Measurements from ENCODE around the gene PRXL2A.
A peak's percentile ranks its signal among the peaks of the same experiment; 100 is the strongest.

The PRXL2A gene

DNA sequence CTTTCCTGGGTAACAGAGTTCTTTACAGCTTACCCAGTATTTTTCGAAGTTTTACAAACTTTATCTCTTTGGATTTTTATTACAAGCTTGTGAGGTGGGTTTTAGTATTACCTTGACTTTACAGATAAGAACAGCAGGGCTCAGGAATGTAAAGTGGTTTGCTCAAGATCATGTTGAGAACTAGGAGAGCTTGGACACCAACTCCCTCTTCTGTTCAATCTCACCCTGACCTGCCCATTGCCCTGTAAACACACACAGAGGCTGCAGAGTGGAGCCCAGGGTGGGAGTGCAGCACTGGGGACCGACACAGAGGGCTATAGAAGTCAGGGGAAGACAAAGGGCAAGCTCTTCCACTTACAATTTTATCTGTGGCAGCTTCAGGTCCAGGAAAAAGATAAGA lies 41.2 kb downstream of the PRXL2A start:
- Histone ChIP-seq H3K4me1 (ENCODE audit: control insufficient read depth, insufficient read depth, low read length) (no peaks in the 10 kb centered on the region), H3K4me3 (ENCODE audit: low read depth, low read length) (no peak overlapping the region)

GRCh38 chr10:80451132-80451531 lies 42.8 kb downstream of the PRXL2A start:
- Histone ChIP-seq H3K4me1 (ENCODE audit: control insufficient read depth, insufficient read depth, low read length) (no peaks in the 10 kb centered on the region), H3K36me3 (ENCODE audit: control insufficient read depth, insufficient read depth, low read length) (no peaks in the 10 kb centered on the region), H3K27me3 (ENCODE audit: control insufficient read depth, insufficient read depth, low read length) (peaks cover 16% of the 10 kb centered on the region), H3K4me3 (ENCODE audit: low read depth, low read length) (no peak overlapping the region), H3K9me3 (ENCODE audit: control insufficient read depth, insufficient read depth, low read length) (no peaks in the 10 kb centered on the region), H3K9ac (ENCODE audit: low read depth, low read length) (no peak overlapping the region)

More for the DNA sequence above, 41.2 kb downstream of the PRXL2A start:
- no peak overlapping the region for H3K9ac ChIP-seq (ENCODE audit: low read depth, low read length)
- H3K9me3 ChIP-seq (ENCODE audit: control insufficient read depth, insufficient read depth, low read length), result no peaks in the 10 kb centered on the region
- H3K27me3 ChIP-seq (ENCODE audit: control insufficient read depth, insufficient read depth, low read length), result peaks cover 14% of the 10 kb centered on the region
- no peaks in the 10 kb centered on the region for H3K36me3 ChIP-seq (ENCODE audit: control insufficient read depth, insufficient read depth, low read length)

GRCh38 chr10:80452069-80452468 lies 43.7 kb downstream of the PRXL2A start:
- Histone ChIP-seq H3K9me3 (ENCODE audit: control insufficient read depth, insufficient read depth, low read length) (no peaks in the 10 kb centered on the region), H3K4me1 (ENCODE audit: control insufficient read depth, insufficient read depth, low read length) (no peaks in the 10 kb centered on the region), H3K27me3 (ENCODE audit: control insufficient read depth, insufficient read depth, low read length) (peaks cover 18% of the 10 kb centered on the region), H3K9ac (ENCODE audit: low read depth, low read length) (no peak overlapping the region), H3K4me3 (ENCODE audit: low read depth, low read length) (no peak overlapping the region), H3K36me3 (ENCODE audit: control insufficient read depth, insufficient read depth, low read length) (no peaks in the 10 kb centered on the region)

DNA sequence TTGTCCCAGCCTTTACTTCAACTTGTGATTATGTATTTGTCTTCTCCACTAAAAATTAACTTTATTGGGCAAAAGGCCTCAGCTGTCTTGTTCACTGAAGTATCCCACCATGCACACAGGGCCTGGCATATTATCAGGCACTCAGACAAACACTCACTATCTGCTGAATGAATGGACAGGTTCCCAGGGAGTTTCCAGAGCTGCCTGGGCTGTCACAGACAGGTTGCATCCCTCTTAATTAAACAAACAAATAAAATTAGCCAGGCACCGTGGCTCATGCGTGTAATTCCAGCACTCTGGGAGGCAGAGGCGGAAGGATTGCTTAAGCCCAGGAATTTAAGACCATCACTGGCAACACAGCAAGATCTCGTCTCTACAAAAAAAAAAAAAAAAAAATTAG lies 44.3 kb downstream of the PRXL2A start:
- Histone ChIP-seq H3K9me3 (ENCODE audit: control insufficient read depth, insufficient read depth, low read length) (no peaks in the 10 kb centered on the region), H3K4me3 (ENCODE audit: low read depth, low read length) (no peak overlapping the region), H3K9ac (ENCODE audit: low read depth, low read length) (no peak overlapping the region), H3K4me1 (ENCODE audit: control insufficient read depth, insufficient read depth, low read length) (peaks cover 3% of the 10 kb centered on the region), H3K36me3 (ENCODE audit: control insufficient read depth, insufficient read depth, low read length) (no peaks in the 10 kb centered on the region), H3K27me3 (ENCODE audit: control insufficient read depth, insufficient read depth, low read length) (peaks cover 18% of the 10 kb centered on the region)

DNA sequence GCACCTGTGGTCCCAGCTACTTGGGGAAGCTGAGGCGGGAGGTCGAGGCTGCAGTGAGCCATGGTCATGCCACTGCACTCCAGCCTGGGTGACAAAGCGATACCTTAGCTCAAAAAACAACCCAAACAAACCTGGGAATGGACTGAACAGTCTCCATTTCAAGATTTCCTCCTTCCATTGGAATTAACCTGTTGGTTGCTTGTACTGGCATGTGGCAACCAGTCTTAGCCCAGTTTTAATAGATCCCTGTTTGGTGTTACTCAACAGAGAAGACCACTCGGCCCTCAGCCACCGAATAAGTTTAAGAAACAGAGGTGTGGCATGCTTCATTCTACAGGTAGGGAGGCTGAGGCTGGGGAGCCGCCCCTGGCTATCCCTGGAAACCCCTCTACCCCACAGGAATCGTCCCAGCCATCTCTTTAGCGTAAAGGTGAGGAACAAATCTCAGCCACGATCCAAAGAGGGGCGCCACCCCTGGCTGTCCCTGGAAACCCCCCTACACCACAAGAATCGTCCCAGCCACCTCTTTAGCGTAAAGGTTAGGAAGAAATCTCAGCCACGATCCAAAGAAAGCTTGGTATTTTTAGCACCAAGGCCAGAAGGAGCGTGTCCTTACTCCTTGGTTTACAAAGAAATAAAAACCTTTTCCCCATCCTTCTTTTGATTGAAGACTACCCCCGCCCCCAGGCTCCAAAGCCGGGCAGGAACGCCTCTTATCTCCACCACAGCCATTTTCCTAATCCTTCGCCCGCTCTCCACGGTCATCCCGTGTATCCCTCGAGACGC lies 44.9 kb downstream of the PRXL2A start:
- peaks cover 18% of the 10 kb centered on the region for H3K27me3 ChIP-seq (ENCODE audit: control insufficient read depth, insufficient read depth, low read length)
- H3K9me3 ChIP-seq (ENCODE audit: control insufficient read depth, insufficient read depth, low read length), result no peaks in the 10 kb centered on the region
- peak overlapping the region; percentile 64 for H3K4me3 ChIP-seq (ENCODE audit: low read depth, low read length)
- peaks cover 4% of the 10 kb centered on the region for H3K4me1 ChIP-seq (ENCODE audit: control insufficient read depth, insufficient read depth, low read length)
- H3K9ac ChIP-seq (ENCODE audit: low read depth, low read length), result peak overlapping the region; percentile 28
- H3K36me3 ChIP-seq (ENCODE audit: control insufficient read depth, insufficient read depth, low read length), result no peaks in the 10 kb centered on the region

GRCh38 chr10:80453842-80454512 lies 45.6 kb downstream of the PRXL2A start, which contains the start of gene TSPAN14:
TSS of gene TSPAN14 (plus strand) at chr10:80454310. CDS start at chr10:80489234, 34,924 bp downstream.
- peak within 1 kb of the TSS; percentile 73 for H3K9ac ChIP-seq (ENCODE audit: low read depth, low read length)
- peaks cover 10% of the 10 kb centered on the region for H3K4me1 ChIP-seq (ENCODE audit: control insufficient read depth, insufficient read depth, low read length)
- H3K4me3 ChIP-seq (ENCODE audit: low read depth, low read length), result peak within 1 kb of the TSS; percentile 83
- H3K9me3 ChIP-seq (ENCODE audit: control insufficient read depth, insufficient read depth, low read length), result no peaks in the 10 kb centered on the region
- peaks cover 18% of the 10 kb centered on the region for H3K27me3 ChIP-seq (ENCODE audit: control insufficient read depth, insufficient read depth, low read length)
- no peaks in the 10 kb centered on the region for H3K36me3 ChIP-seq (ENCODE audit: control insufficient read depth, insufficient read depth, low read length)

DNA sequence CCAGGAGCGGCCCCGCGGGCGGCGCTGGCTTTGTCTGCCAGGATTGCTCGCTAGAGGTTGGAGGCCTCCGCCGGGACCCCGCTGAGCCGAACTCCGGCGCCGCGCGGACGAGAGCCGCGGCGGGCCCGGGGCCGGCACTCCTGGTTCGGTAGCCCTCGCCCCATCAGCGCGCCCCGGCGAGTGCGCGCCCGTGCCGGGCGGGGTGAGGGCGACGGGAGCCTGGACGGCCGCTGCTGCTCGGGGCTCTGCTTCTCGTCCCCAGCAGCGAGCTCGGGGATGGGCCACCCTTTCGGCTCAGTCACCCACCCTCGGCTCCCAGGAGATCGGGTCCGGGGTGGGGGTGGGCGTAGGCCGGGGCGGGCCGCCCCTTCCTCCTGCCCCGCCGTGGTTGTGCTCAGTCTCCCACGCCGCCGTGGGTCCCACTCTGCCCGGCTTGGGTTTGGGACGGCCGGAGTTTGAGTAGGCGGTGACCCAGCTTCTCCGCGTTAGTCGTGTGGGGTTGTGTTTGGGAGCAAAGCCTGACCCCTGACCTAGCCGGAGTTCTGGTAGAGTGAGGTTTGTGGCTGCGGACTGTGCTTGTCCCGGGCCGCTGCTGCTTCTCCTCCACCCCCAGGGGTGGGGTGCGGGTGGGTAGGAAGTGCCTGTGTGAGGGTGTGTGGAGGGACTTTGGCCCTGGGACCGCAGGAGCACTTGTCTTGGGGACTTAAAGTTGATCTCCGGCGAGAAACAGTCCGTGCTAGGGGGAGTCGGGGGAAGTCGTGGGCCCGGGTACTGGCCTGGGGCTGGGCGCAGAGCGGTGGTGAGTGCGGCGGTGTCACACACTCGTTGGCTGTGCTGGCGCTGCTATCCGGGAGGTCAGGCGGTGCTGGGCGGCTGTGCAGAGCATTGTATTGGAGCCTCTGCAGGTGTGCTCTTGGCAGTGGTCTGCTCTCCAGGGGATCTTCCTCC lies 46.4 kb downstream of the PRXL2A start:
- Histone ChIP-seq H3K36me3 (ENCODE audit: control insufficient read depth, insufficient read depth, low read length) (no peaks in the 10 kb centered on the region), H3K9ac (ENCODE audit: low read depth, low read length) (peak overlapping the region; percentile 73), H3K9me3 (ENCODE audit: control insufficient read depth, insufficient read depth, low read length) (no peaks in the 10 kb centered on the region), H3K4me3 (ENCODE audit: low read depth, low read length) (peak overlapping the region; percentile 83), H3K4me1 (ENCODE audit: control insufficient read depth, insufficient read depth, low read length) (peaks cover 10% of the 10 kb centered on the region), H3K27me3 (ENCODE audit: control insufficient read depth, insufficient read depth, low read length) (peaks cover 18% of the 10 kb centered on the region)

- H3K36me3 ChIP-seq (ENCODE audit: control insufficient read depth, insufficient read depth, low read length), result no peaks in the 10 kb centered on the region
- H3K4me3 ChIP-seq (ENCODE audit: low read depth, low read length), result peak overlapping the region; percentile 83
- H3K4me1 ChIP-seq (ENCODE audit: control insufficient read depth, insufficient read depth, low read length), result peaks cover 18% of the 10 kb centered on the region
- H3K27me3 ChIP-seq (ENCODE audit: control insufficient read depth, insufficient read depth, low read length), result peaks cover 18% of the 10 kb centered on the region
- H3K9me3 ChIP-seq (ENCODE audit: control insufficient read depth, insufficient read depth, low read length), result no peaks in the 10 kb centered on the region
- H3K9ac ChIP-seq (ENCODE audit: low read depth, low read length), result no peak overlapping the region
These were observed 47.4 kb downstream of the PRXL2A start for GRCh38 chr10:80455461-80456349.

GRCh38 chr10:80457554-80458262 lies 49.4 kb downstream of the PRXL2A start:
- Histone ChIP-seq H3K9me3 (ENCODE audit: control insufficient read depth, insufficient read depth, low read length) (no peaks in the 10 kb centered on the region), H3K4me3 (ENCODE audit: low read depth, low read length) (no peak overlapping the region), H3K9ac (ENCODE audit: low read depth, low read length) (no peak overlapping the region), H3K4me1 (ENCODE audit: control insufficient read depth, insufficient read depth, low read length) (peaks cover 22% of the 10 kb centered on the region), H3K36me3 (ENCODE audit: control insufficient read depth, insufficient read depth, low read length) (no peaks in the 10 kb centered on the region), H3K27me3 (ENCODE audit: control insufficient read depth, insufficient read depth, low read length) (peaks cover 6% of the 10 kb centered on the region)

GRCh38 chr10:80458263-80458625 lies 49.9 kb downstream of the PRXL2A start:
- Histone ChIP-seq H3K9me3 (ENCODE audit: control insufficient read depth, insufficient read depth, low read length) (no peaks in the 10 kb centered on the region), H3K36me3 (ENCODE audit: control insufficient read depth, insufficient read depth, low read length) (no peaks in the 10 kb centered on the region), H3K27me3 (ENCODE audit: control insufficient read depth, insufficient read depth, low read length) (peaks cover 6% of the 10 kb centered on the region), H3K4me1 (ENCODE audit: control insufficient read depth, insufficient read depth, low read length) (peaks cover 22% of the 10 kb centered on the region), H3K9ac (ENCODE audit: low read depth, low read length) (no peak overlapping the region), H3K4me3 (ENCODE audit: low read depth, low read length) (no peak overlapping the region)
